GDM1 (cell line): Measurements from ENCODE around the gene GSE1.
A peak's percentile ranks its signal among the peaks of the same experiment; 100 is the strongest.
"Not testable (repeated sequence)": the region's sequence is repeated elsewhere in the genome, so short reads cannot be mapped to it uniquely, and the experiment has no call there.

Experiments
- DNase-seq: peaks from one replicate; lab custom pipeline; 2025; lab: John Stamatoyannopoulos, UW

The GSE1 gene

GRCh38 chr16:85591381-85591780, 21.7 kb upstream of the GSE1 start:
- DNase-seq, result no peak

GRCh38 chr16:85592277-85592676, 20.8 kb upstream of the GSE1 start:
- DNase-seq, result not testable (repeated sequence)

- no peak for DNase-seq
These were observed 20.2 kb upstream of the GSE1 start for GRCh38 chr16:85592700-85593493.

GRCh38 chr16:85593494-85594221, 19.5 kb upstream of the GSE1 start:
- no peak for DNase-seq

GRCh38 chr16:85594273-85594977, 18.7 kb upstream of the GSE1 start:
- no peak for DNase-seq

- peak; percentile 25 for DNase-seq
These were observed 18.0 kb upstream of the GSE1 start for GRCh38 chr16:85594978-85595661.

GRCh38 chr16:85595812-85596502, 17.2 kb upstream of the GSE1 start:
- no peak for DNase-seq

GRCh38 chr16:85598141-85598540, 15.0 kb upstream of the GSE1 start:
- no peak for DNase-seq

- no peak for DNase-seq
These were observed 13.0 kb upstream of the GSE1 start for GRCh38 chr16:85600078-85600477.

- no peak for DNase-seq
These were observed 12.4 kb upstream of the GSE1 start for GRCh38 chr16:85600530-85601271.

- no peak for DNase-seq
These were observed 11.9 kb upstream of the GSE1 start for GRCh38 chr16:85601272-85601639.

- DNase-seq, result no peak
These were observed 11.3 kb upstream of the GSE1 start for GRCh38 chr16:85601730-85602401.

GRCh38 chr16:85602402-85603202, 10.5 kb upstream of the GSE1 start:
- DNase-seq, result no peak

- DNase-seq, result no peak
These were observed 9.8 kb upstream of the GSE1 start for GRCh38 chr16:85603203-85603755.

- no peak for DNase-seq
These were observed 8.9 kb upstream of the GSE1 start for GRCh38 chr16:85604145-85604705.

- DNase-seq, result no peak
These were observed 7.8 kb upstream of the GSE1 start for GRCh38 chr16:85605051-85605911.

GRCh38 chr16:85605912-85606841, 6.9 kb upstream of the GSE1 start:
- no peak for DNase-seq
